Activated T-cell treated with anti-CD3 and anti-CD28 coated beads for 24 hours (primary cell): ENCODE data around the gene DUS3L.

Experiments used
- DNase-seq: peaks from one replicate; pipeline ENCODE4 v3.0.0-alpha.2; 2020; ENCODE audit warnings: low read depth

DUS3L gene

GRCh38 chr19:5822181-5822844 lies 31.4 kb upstream of the DUS3L start:
- no peak for DNase-seq

DNA sequence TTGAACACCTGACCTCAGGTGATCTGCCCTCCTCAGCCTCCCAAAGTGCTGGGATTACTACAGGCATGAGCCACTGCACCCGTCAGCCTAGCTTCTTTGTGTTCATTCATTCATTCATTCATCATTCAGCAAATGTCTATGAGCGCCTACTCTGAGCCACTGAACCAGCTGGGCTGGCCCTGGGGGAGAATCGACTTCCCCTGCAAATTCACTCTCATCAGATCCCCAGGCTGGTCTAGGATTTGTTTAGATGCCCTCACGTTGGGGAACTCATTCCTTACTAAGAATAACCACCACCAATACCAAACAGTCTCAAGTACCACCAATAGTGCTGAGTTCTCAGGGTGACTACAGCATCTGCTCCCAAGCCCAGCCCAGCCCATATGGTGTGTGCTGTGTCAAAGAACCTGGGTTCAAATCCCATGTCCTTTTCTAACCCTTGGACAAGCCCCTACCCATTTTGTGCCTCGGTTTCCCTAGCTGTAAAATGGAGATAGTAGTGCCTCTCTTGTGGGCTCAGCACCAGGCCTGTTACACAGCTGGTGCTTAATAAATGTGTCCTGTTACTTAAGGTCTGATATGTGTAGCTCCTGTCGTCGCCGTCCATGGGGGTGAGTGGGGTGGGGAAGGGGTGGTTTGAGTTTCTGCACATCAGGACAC lies 30.7 kb upstream of the DUS3L start:
- DNase-seq = no peak

GRCh38 chr19:5820785-5821184 lies 29.8 kb upstream of the DUS3L start:
- no peak for DNase-seq

DNA sequence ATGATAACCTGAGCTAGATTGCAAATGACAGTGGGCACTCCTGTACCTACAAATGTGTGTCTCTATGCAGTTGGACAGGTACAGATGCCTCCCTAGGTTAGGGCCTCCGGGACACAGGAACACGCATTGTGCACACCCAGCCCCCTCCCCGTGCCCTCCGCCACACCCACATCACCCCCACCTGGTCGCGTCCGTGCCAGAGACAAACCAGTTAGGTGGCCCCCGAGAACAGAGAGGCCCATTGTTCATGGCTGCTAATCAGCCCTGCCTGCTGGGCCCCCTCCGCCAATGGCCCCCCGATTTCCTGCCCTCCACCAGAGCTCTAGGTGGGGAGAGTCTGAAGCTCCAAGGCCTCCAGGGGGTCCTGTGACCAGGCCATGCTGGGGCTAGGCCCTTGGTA lies 27.6 kb upstream of the DUS3L start:
- no peak for DNase-seq

GRCh38 chr19:5817218-5817617 lies 26.3 kb upstream of the DUS3L start:
- DNase-seq = no peak

- DNase-seq = no peak
Measured at GRCh38 chr19:5814852-5815246, 23.9 kb upstream of the DUS3L start.

DNA sequence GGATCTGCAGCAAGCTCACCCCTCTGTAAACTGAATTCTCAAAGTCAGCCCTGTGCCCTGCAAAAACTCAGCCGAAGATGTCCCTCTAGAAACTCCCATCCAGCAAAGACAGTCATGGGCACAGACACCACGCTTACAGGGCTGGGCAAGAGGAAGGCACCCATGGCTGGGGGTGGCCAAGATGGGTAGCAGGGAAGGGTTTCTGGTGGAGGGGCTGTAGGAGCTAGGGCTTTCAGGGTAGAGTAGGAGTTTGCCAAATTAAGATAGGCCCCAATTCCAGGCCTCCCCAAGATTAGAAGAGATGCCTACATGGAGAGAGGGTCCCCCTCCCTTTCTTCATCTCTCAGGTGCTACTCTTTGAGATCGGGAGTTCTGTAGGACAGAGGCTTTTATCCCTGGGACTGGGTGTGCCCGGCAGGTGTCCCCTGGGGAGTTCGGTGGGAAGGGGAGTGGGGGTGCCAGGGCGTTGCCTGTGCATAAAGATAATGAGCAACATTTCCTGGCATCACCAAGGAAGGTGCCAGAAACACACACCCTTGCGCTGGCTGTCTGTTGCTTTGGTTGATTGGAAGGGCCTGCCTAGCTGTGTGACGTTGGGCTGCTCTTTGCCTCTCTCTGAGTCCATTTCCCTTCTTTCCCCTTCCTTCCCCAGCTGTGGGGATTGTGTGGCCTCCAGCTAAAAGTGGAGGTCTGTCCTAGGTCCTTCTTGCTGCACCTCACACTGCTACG lies 23.3 kb upstream of the DUS3L start:
- DNase-seq = no peak

DNA sequence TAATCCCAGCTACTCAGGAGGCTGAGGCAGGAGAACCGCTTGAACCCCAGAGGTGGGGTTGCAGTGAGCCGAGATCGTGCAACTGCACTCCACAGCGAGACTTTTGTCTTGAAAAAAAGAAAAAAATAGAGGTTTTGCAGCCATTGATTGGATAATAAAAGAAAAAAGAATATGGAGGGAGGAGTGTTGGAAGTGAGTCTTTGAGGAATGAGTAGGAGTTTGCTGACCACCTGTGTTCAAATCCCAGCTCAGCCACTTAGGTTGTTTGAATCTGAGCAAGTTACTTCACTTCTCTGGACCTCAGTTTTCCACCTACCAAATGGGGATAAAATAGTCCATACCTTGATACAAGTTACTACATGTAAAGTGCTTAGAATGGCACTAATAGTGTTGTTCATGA lies 20.2 kb upstream of the DUS3L start:
- no peak for DNase-seq

GRCh38 chr19:5809469-5809868 lies 18.5 kb upstream of the DUS3L start:
- no peak for DNase-seq

GRCh38 chr19:5809053-5809452 lies 18.1 kb upstream of the DUS3L start:
- no peak for DNase-seq

GRCh38 chr19:5808120-5808816 lies 17.3 kb upstream of the DUS3L start:
- DNase-seq = no peak

DNA sequence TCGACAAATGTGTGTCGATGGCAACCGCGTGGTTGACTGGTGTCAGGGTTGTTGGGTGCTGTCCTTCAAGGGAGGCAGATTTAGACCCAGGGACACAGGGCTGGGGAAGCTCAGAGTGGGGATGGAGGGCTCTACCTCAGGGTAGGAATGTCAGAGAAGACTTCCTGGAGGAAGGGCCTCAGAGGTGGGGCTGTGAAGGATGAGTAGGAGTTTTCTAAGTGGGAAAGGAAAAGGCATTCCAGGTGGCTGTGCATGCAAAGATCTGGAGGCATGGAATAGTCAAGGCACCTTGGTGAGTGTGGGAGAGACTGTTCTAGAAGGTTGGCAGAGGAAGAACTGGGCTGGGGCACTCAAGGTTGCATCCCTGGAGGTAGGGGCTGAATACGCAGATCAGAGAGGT lies 15.9 kb upstream of the DUS3L start:
- DNase-seq = no peak

DNA sequence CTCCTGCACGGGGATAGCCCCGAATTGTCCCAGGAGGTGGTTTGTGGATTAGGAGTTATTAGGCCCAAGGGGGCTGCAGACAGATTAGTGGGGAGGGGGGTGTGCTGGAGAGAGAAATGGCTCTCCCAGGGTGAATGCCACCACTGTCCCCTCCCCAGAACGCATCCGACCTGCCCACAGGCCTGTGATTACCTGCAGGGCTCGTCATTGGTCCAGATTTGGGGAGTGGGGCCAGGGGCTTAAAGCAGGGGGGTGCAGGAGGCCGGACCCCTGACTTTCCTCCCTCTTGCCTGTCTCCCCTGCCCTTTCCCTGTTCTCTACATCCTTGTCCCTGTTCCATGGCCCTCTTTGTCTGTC lies 15.1 kb upstream of the DUS3L start:
- DNase-seq = no peak

GRCh38 chr19:5805462-5806132 lies 14.6 kb upstream of the DUS3L start:
- DNase-seq = peak; percentile 49

- DNase-seq = peak; percentile 27
Measured at GRCh38 chr19:5804516-5805461, 13.8 kb upstream of the DUS3L start, which contains the start of gene NRTN. Gene NRTN, plus strand, starts transcription at chr19:5805067. Its CDS starts 19,099 bp downstream, at chr19:5824166.

DNA sequence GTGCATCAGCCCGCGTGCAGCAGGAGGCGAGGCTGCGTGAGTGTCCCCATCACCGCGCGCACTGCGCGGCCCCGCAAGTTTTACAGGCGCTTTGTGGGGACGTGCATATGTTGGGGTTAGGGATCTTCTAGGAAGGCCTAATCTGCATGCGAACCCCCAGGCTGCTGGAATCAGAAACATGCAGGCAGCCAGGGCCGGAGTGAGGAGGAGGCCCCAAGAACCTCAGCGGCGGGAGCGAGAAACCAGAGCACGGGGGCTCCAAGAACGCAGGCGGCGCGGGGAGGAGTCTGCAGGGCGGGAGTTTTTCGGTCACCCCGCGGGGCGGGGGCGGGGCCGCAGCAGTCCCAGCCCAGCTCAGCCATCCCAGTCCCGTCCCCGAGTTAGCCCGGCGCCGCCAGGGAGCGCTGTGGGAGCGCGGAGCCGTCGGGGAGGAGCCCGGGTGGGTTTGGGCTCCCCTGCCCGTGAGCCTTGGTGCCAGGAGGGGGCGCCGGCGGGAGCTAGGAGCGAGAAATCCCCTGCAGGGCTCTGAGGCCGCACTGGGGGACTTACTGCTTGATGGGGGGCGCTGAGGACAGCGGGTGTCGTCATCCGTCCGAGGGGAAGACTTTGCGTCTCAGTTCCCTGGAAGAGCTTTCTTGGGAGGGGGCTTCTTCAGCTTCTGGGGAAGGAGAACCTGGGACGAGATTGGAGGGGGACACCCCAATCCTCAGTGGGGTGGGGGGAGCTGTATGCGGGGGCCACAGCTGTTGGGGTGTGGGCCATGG lies 13.0 kb upstream of the DUS3L start:
- DNase-seq = peak; percentile 93

DNA sequence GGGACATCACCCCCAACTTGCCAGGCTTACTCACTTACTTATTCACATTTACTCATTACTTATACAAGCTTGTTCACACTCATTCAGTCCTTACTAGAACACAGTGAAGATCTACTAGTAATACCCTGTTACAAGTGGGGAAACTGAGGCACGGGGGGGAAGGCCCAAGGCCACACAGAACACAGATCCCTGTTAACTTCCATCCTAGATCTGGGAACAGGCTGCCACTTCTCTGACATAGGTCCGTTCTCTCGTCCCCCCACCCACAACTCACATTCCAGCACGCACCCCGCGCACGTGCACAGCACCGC lies 12.4 kb upstream of the DUS3L start:
- no peak for DNase-seq

DNA sequence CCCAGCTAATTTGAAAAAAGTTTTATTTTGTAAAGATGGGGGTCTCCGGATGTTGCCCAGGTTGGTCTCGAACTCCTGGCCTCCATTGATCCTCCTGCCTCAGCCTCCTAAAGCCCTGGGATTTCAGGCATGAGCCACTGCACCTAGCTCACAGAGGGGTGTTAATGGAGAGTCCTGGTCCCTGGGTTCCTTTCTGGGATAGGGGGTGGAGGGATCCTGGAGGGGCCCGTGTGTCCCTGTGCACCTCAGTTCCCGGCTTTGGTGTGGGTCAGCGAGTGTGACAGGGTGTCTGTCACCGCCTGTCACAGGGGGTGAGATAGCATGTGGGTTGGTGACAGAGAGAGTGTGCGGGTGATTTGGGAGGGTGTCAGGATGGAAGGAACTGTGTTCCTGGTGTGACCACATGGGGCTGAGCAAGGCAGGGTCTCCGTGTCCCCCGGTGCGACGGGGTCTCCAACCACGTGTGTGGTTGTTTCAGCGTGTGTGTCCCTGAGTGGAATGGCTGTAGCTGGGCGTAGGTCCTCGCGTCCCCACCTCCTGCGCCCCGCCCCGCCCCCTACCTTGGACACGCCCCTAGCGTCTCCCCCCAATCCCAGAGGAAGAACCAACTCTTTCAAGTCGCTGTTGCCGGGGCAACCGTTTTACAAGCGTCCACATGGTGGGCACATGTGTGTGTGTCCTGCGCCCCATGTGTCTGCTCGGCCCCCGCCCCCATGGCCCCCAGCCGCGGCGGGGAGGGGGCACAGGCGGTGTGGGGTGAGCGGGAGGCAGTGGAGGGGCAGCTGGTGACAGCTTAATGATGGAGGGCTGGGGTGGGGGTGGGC lies 11.0 kb upstream of the DUS3L start:
- no peak for DNase-seq
